ENCODE measurements around the gene PCSK4. TPM values are rescaled to one million over a fixed set of nuclear protein-coding genes. Genes with fewer than 3 reads are reported as not detected.
A peak's percentile ranks its signal among the peaks of the same experiment; 100 is the strongest.

The PCSK4 gene
- polyA plus RNA-seq, 6 donors from 2014 or later, result 0.09 TPM; not detected in 5

DNA sequence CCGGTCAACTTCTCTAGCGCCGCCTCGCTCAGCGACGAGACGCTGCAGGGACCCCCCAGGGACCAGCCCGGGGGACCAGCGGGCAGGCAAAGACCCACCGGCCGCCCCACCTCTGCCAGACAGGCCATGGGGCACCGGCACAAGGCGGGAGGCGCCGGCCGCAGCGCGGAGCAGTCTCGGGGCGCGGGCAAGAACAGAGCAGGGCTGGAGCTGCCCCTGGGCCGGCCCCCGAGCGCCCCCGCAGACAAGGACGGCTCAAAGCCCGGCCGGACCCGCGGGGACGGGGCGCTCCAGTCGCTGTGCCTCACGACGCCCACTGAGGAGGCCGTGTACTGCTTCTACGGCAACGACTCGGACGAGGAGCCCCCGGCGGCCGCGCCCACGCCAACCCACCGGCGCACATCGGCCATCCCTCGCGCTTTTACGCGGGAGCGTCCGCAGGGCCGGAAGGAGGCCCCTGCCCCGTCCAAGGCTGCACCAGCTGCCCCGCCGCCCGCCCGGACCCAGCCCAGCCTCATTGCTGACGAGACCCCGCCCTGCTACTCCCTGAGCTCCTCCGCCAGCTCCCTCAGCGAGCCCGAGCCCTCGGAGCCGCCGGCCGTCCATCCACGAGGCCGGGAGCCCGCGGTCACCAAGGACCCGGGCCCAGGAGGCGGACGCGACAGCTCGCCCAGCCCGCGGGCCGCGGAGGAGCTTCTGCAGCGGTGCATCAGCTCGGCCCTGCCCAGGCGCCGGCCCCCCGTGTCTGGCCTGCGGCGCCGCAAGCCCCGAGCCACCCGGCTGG, 22.5 kb downstream of the PCSK4 start:
- no peak for ATAC-seq (ENCODE audit: low read depth in 2 of 2)
- H3K27ac Mint-ChIP-seq, result no peak overlapping the region
- no peaks in the 10 kb centered on the region for H3K9me3 Mint-ChIP-seq
- H3K36me3 Mint-ChIP-seq, result no peaks in the 10 kb centered on the region
- no peak for DNase-seq
- peaks cover 4 to 13% (median 6%) of the 10 kb centered on the region in 3 donors for H3K4me1 Mint-ChIP-seq
- H3K27me3 Mint-ChIP-seq, result peaks cover 0 to 16% (median 0%) of the 10 kb centered on the region in 3 donors
- peak overlapping the region in 2 of 8 donors; percentile 35 to 50 for H3K4me3 Mint-ChIP-seq

DNA sequence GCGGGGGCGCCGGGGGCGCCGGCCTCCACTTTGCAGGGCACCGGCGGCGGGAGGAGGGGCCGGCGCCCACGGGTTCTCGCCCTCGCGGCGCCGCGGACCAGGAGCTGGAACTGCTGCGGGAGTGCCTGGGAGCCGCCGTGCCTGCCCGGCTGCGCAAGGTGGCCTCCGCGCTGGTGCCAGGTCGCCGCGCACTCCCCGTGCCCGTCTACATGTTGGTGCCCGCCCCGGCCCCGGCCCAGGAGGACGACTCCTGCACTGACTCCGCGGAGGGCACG, 23.0 kb downstream of the PCSK4 start:
- Mint-ChIP-seq H3K9me3 (no peaks in the 10 kb centered on the region), H3K4me1 (peaks cover 4 to 9% (median 6%) of the 10 kb centered on the region in 3 donors), H3K27me3 (peaks cover 0 to 16% (median 0%) of the 10 kb centered on the region in 3 donors), H3K36me3 (no peaks in the 10 kb centered on the region), H3K4me3 (no peak overlapping the region), H3K27ac (no peak overlapping the region)
- ATAC-seq (ENCODE audit: low read depth in 2 of 2) (no peak), DNase-seq (no peak)

DNA sequence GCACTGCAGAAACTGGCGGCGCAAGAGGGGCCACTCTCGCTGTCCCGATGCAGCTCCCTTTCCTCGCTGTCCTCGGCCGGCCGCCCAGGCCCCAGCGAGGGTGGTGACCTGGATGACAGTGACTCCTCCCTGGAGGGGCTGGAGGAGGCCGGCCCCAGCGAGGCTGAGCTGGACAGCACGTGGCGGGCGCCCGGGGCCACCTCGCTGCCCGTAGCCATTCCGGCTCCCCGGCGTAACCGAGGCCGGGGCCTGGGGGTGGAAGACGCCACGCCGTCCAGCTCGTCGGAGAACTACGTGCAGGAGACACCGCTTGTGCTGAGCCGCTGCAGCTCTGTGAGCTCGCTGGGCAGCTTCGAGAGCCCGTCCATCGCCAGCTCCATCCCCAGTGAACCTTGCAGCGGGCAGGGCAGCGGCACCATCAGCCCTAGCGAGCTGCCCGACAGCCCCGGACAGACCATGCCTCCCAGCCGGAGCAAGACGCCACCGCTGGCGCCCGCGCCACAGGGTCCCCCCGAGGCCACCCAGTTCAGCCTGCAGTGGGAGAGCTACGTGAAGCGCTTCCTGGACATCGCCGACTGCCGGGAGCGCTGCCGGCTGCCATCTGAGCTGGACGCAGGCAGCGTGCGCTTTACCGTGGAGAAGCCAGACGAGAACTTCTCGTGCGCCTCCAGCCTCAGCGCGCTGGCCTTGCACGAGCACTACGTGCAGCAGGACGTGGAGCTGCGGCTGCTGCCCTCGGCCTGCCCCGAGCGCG, 23.5 kb downstream of the PCSK4 start:
- H3K27ac Mint-ChIP-seq, result peak overlapping the region in 1 of 6 donors; percentile 47
- no peak for DNase-seq
- no peak for ATAC-seq (ENCODE audit: low read depth in 2 of 2)
- peaks cover 0 to 11% (median 0%) of the 10 kb centered on the region in 3 donors for H3K27me3 Mint-ChIP-seq
- peaks cover 4 to 6% (median 5%) of the 10 kb centered on the region in 3 donors for H3K4me1 Mint-ChIP-seq
- H3K9me3 Mint-ChIP-seq, result no peaks in the 10 kb centered on the region
- H3K4me3 Mint-ChIP-seq, result peak overlapping the region in 2 of 8 donors; percentile 13 to 25
- no peaks in the 10 kb centered on the region for H3K36me3 Mint-ChIP-seq

DNA sequence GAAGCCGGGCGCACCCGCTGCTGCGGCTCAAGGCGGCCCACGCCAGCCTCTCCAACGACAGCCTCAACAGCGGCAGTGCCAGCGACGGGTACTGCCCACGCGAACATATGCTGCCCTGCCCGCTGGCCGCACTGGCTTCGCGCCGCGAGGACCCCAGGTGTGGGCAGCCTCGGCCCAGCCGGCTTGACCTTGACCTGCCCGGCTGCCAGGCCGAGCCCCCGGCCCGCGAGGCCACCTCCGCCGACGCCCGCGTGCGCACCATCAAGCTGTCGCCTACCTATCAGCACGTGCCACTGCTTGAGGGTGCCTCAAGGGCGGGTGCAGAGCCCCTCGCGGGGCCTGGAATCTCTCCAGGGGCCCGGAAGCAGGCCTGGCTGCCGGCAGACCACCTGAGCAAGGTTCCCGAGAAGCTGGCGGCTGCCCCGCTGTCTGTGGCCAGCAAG, 24.1 kb downstream of the PCSK4 start:
- Mint-ChIP-seq H3K27me3 (peaks cover 0 to 10% (median 0%) of the 10 kb centered on the region in 3 donors), H3K4me1 (peaks cover 3 to 6% (median 4%) of the 10 kb centered on the region in 3 donors), H3K4me3 (no peak overlapping the region), H3K9me3 (no peaks in the 10 kb centered on the region), H3K27ac (no peak overlapping the region), H3K36me3 (no peaks in the 10 kb centered on the region)
- ATAC-seq (ENCODE audit: low read depth in 2 of 2) (no peak), DNase-seq (no peak)

DNA sequence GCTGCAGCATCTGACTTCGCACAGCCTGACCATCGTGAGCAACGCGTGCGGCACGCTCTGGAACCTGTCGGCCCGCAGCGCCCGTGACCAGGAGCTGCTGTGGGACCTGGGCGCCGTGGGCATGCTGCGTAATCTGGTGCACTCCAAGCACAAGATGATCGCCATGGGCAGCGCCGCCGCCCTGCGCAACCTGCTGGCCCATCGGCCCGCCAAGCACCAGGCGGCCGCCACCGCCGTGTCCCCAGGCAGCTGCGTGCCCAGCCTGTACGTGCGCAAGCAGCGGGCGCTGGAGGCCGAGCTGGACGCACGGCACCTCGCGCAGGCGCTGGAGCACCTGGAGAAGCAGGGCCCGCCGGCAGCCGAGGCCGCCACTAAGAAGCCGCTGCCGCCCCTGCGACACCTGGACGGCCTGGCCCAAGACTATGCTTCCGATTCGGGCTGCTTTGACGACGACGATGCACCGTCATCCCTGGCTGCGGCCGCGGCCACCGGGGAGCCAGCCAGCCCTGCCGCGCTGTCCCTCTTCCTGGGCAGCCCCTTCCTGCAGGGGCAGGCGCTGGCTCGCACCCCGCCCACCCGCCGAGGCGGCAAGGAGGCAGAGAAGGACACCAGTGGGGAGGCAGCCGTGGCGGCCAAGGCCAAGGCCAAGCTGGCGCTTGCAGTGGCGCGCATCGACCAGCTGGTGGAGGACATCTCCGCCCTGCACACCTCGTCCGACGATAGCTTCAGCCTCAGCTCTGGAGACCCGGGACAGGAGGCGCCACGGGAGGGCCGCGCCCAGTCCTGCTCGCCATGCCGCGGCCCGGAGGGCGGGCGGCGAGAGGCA, 24.7 kb downstream of the PCSK4 start:
- H3K4me1 Mint-ChIP-seq, result peaks cover 3 to 6% (median 4%) of the 10 kb centered on the region in 3 donors
- DNase-seq (no peak), ATAC-seq (ENCODE audit: low read depth in 2 of 2) (peak in 1 of 2 donors; percentile 11)
- no peak overlapping the region for H3K4me3 Mint-ChIP-seq
- no peak overlapping the region for H3K27ac Mint-ChIP-seq
- no peaks in the 10 kb centered on the region for H3K36me3 Mint-ChIP-seq
- peaks cover 0 to 10% (median 0%) of the 10 kb centered on the region in 3 donors for H3K27me3 Mint-ChIP-seq
- no peaks in the 10 kb centered on the region for H3K9me3 Mint-ChIP-seq

DNA sequence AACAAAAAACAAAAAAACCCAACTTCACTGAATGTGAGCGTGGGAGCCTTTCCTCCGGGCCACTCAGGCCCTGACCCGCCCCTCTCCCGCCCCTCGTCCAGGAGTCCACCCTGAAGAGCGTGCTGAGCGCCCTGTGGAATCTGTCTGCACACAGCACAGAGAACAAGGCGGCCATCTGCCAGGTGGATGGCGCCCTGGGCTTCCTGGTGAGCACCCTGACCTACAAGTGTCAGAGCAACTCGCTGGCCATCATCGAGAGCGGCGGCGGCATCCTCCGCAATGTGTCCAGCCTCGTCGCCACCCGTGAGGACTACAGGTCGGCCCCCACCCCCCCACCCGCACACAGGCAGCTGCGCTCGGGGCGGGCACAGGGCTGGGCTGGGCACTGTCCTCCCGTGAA, 28.3 kb downstream of the PCSK4 start:
- ATAC-seq (ENCODE audit: low read depth in 2 of 2) (no peak), DNase-seq (no peak)
- Mint-ChIP-seq H3K27me3 (peaks cover 5 to 20% (median 7%) of the 10 kb centered on the region in 3 donors), H3K4me3 (no peak overlapping the region), H3K4me1 (peaks cover 0 to 4% (median 3%) of the 10 kb centered on the region in 3 donors), H3K27ac (no peak overlapping the region), H3K36me3 (no peaks in the 10 kb centered on the region), H3K9me3 (no peaks in the 10 kb centered on the region)

DNA sequence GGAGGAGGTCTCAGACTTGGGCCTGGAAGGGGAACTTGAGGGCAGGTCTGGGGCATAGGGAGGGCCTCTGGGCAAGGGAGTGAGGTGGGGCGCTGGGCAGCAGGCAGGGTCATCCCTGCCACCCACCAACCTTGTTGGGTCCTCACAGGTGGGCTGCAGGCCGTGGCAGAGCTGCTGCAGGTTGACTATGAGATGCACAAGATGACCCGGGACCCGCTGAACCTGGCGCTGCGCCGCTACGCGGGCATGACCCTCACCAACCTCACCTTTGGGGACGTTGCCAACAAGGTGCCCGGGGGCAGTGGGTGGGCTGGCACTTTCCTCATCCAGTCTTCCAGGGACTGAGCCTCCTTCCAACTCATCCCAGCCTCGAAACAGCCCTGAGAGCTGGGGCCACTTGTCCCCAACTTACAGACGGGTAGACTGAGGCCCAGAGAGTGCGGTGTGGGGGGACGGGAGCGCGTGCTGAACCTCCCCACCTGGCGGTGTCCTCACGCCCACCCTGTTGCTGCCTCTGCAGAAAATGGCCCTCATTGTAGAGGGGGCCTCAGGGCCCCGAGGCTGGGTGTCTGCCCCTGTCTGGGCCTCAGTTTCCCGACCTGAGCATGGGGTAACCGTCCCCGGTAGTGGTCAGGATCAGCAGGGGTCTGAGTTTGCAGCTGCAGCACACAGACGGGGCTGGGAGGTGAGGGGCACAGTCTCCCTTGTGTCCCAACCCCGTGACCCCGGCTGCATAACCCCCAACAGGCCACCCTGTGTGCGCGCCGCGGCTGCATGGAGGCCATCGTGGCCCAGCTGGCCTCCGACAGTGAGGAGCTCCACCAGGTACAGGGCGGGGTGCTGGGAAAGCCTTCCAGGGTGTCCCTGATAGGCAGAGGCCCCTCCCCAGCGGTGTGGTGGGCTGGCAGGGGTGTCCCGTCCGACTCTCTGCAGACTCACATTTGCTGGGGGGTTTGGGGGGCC, 29.8 kb downstream of the PCSK4 start:
- H3K9me3 Mint-ChIP-seq, result peaks cover 0 to 3% (median 0%) of the 10 kb centered on the region in 7 donors
- H3K27ac Mint-ChIP-seq, result peak overlapping the region in 1 of 6 donors; percentile 26
- DNase-seq (no peak), ATAC-seq (ENCODE audit: low read depth in 2 of 2) (no peak)
- no peaks in the 10 kb centered on the region for H3K36me3 Mint-ChIP-seq
- peaks cover 7 to 9% (median 9%) of the 10 kb centered on the region in 3 donors for H3K4me1 Mint-ChIP-seq
- H3K4me3 Mint-ChIP-seq, result no peak overlapping the region
- peaks cover 5 to 24% (median 14%) of the 10 kb centered on the region in 3 donors for H3K27me3 Mint-ChIP-seq

DNA sequence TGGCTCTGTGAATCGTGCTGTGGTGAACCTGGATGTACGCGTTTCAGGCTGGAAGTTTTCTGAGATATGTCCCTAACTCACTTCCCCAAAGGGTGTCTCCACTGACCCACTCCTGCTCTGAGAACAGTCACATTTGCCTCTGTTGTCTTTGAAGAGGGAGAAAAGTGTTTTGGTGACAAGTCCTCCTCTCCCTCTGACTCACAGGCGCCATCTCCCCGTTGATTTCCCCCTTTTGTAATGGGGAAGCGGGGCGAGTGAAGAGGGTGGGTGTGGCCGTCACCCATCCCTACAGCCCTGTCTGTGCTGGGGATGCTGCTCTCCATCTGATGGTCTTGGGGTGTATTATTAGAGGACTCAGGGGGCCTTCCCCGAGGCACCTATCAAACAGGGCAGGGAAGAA, 30.7 kb downstream of the PCSK4 start:
- no peaks in the 10 kb centered on the region for H3K36me3 Mint-ChIP-seq
- H3K4me1 Mint-ChIP-seq, result peaks cover 14 to 15% (median 15%) of the 10 kb centered on the region in 3 donors
- H3K9me3 Mint-ChIP-seq, result peaks cover 0 to 3% (median 0%) of the 10 kb centered on the region in 7 donors
- H3K4me3 Mint-ChIP-seq, result no peak overlapping the region
- ATAC-seq (ENCODE audit: low read depth in 2 of 2) (no peak), DNase-seq (no peak)
- peaks cover 8 to 31% (median 20%) of the 10 kb centered on the region in 3 donors for H3K27me3 Mint-ChIP-seq
- H3K27ac Mint-ChIP-seq, result no peak overlapping the region

DNA sequence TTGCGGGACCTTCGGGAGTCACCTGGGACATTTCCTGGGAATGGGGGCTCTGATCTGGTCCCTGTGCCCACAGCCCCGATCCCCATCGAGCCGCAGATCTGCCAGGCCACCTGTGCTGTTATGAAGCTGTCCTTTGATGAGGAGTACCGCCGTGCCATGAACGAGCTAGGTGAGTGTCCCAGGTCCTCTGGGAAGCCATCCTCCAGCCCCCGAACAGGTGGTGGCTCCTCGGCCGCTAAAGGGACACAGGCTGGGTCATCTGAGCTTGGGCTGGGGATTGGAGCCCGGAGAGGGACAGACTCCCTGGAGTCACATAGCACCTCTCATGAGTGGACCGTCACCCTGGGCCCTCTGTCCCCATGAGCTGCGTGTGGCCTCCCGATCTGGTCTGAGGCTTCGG, 32.3 kb downstream of the PCSK4 start:
- no peak for DNase-seq
- H3K27me3 Mint-ChIP-seq, result peaks cover 13 to 44% (median 33%) of the 10 kb centered on the region in 3 donors
- peaks cover 0 to 8% of the 10 kb centered on the region in 2 donors for H3K36me3 Mint-ChIP-seq
- H3K4me1 Mint-ChIP-seq, result peaks cover 20 to 22% (median 21%) of the 10 kb centered on the region in 3 donors
- H3K4me3 Mint-ChIP-seq, result no peak overlapping the region
- H3K27ac Mint-ChIP-seq, result no peak overlapping the region
- no peak for ATAC-seq (ENCODE audit: low read depth in 2 of 2)
- H3K9me3 Mint-ChIP-seq, result peaks cover 0 to 3% (median 2%) of the 10 kb centered on the region in 7 donors

DNA sequence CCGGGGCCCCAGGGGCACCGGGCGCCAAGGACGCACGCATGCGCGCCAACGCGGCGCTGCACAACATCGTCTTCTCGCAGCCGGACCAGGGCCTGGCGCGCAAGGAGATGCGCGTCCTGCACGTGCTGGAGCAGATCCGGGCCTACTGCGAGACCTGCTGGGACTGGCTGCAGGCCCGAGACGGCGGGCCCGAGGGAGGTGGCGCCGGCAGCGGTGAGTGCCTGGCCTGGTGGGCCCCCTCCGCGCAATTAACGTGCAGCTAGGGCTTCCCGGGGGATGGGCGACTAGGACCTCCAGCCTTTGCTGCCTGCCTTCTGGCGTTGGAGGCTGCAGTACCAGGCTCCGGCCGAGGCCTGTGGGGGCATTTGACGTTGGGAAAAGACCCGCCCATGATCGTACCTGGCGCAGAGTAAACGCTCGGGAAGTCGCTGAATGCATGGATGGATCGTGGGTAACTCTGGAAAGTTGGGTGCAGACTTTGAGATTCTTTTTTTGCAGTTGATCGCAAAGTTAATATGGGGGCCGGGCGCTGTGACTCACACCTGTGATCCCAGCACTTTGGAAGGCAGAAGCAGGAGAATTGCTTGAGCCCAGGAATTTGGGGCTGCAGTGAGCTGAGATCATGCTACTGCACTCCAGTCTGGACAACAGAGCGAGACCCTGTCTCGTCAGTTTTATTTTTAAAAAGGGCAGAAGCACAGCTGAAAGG, 33.0 kb downstream of the PCSK4 start:
- peaks cover 20 to 22% (median 21%) of the 10 kb centered on the region in 3 donors for H3K4me1 Mint-ChIP-seq
- H3K4me3 Mint-ChIP-seq, result no peak overlapping the region
- peaks cover 13 to 51% (median 38%) of the 10 kb centered on the region in 3 donors for H3K27me3 Mint-ChIP-seq
- ATAC-seq (ENCODE audit: low read depth in 2 of 2) (no peak), DNase-seq (no peak)
- peak overlapping the region in 1 of 6 donors; percentile 69 for H3K27ac Mint-ChIP-seq
- peaks cover 0 to 3% (median 2%) of the 10 kb centered on the region in 7 donors for H3K9me3 Mint-ChIP-seq
- peaks cover 0 to 8% of the 10 kb centered on the region in 2 donors for H3K36me3 Mint-ChIP-seq

DNA sequence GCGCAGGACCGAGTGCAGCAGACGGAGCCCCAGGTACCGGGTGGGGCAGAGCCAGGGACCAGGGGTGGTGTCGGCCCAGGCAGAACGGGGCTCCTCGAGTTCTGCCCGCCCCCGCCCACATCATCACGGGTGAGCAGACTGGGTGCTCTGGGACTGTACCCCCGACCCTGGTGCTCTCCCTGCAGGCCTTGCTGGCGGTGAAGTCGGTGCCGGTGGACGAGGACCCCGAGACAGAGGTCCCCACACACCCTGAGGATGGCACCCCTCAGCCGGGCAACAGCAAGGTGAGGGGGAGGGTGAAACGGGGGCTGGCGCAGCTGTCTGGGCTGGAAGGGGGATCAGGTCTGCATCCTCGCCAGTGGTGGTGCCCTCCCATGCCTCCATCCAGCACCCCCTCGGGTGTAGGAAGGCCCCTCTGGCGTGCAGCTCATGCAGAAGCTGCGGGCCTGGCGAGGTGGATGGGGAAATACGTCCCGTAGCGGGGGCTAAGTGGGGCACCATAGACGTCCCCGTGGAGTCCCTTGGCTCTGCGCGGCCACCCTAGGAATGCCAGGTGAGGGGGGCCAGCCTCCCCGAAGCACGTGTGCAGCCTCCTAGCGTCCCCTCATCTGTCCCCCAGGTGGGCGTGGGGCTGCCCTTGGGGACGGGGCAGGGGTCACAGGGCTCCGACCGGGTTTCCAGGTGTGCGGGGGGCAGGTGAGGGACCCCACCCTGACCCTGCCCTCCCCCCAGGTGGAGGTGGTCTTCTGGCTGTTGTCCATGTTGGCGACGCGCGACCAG, 33.8 kb downstream of the PCSK4 start:
- ATAC-seq (ENCODE audit: low read depth in 2 of 2) (no peak), DNase-seq (no peak)
- H3K36me3 Mint-ChIP-seq, result peaks cover 0 to 8% of the 10 kb centered on the region in 2 donors
- peaks cover 21 to 23% (median 22%) of the 10 kb centered on the region in 3 donors for H3K4me1 Mint-ChIP-seq
- H3K4me3 Mint-ChIP-seq, result peak overlapping the region in 2 of 8 donors; percentile 26 to 71
- peaks cover 0 to 3% (median 2%) of the 10 kb centered on the region in 7 donors for H3K9me3 Mint-ChIP-seq
- H3K27me3 Mint-ChIP-seq, result peaks cover 13 to 60% (median 46%) of the 10 kb centered on the region in 3 donors
- H3K27ac Mint-ChIP-seq, result no peak overlapping the region
